HG02610 (cell line): ENCODE results near the gene SESN2.

Experiments used
- ATAC-seq: cut with Tn5 transposase; IDR thresholded peaks from one replicate; pipeline ENCODE4 v1.9.1; 2021; ENCODE audit warnings: mild to moderate bottlenecking, moderate library complexity; ENCODE audit not compliant: unreplicated experiment

Gene SESN2

GRCh38 chr1:28259252-28259933 lies at the start of gene SESN2:
SESN2 (plus strand) TSS chr1:28259518; CDS start chr1:28259848, 330 bp downstream.
- ATAC-seq = peak; percentile 93

GRCh38 chr1:28209700-28210099 lies 49.6 kb upstream of the SESN2 start:
- ATAC-seq = no peak

- ATAC-seq = no peak
Measured at GRCh38 chr1:28213315-28213714, 46.0 kb upstream of the SESN2 start.

- no peak for ATAC-seq
Measured at GRCh38 chr1:28229089-28229488, 30.2 kb upstream of the SESN2 start.

GRCh38 chr1:28229996-28230395 lies 29.3 kb upstream of the SESN2 start:
- no peak for ATAC-seq

- ATAC-seq = peak; percentile 55
Measured at GRCh38 chr1:28232558-28233263, 26.6 kb upstream of the SESN2 start, which contains the start of gene DNAJC8. DNAJC8 (minus strand) TSS chr1:28233029; CDS start chr1:28232998, 31 bp downstream.

GRCh38 chr1:28233264-28233606 lies 26.1 kb upstream of the SESN2 start:
- ATAC-seq = no peak

GRCh38 chr1:28235755-28236655 lies 23.3 kb upstream of the SESN2 start, which contains the start of gene ATP5IF1:
ATP5IF1 (plus strand) TSS chr1:28236124; CDS start chr1:28236184, 60 bp downstream.
- ATAC-seq = peak; percentile 89

GRCh38 chr1:28236656-28237322 lies 22.5 kb upstream of the SESN2 start:
- ATAC-seq = no peak

- ATAC-seq = no peak
Measured at GRCh38 chr1:28239004-28239403, 20.3 kb upstream of the SESN2 start.

GRCh38 chr1:28240024-28240423 lies 19.3 kb upstream of the SESN2 start:
- no peak for ATAC-seq

- no peak for ATAC-seq
Measured at GRCh38 chr1:28241638-28242241, 17.6 kb upstream of the SESN2 start.

- no peak for ATAC-seq
Measured at GRCh38 chr1:28243685-28244311, 15.5 kb upstream of the SESN2 start.

GRCh38 chr1:28244549-28245251 lies 14.6 kb upstream of the SESN2 start:
- ATAC-seq = no peak

- ATAC-seq = no peak
Measured at GRCh38 chr1:28246427-28246832, 12.9 kb upstream of the SESN2 start.

- no peak for ATAC-seq
Measured at GRCh38 chr1:28247612-28248272, 11.6 kb upstream of the SESN2 start.

- no peak for ATAC-seq
Measured at GRCh38 chr1:28248273-28249012, 10.9 kb upstream of the SESN2 start.
